ENCODE measurements around the gene PCDH17. TPM values are rescaled to one million over a fixed set of nuclear protein-coding genes. Genes with fewer than 3 reads are reported as not detected.
A peak's percentile ranks its signal among the peaks of the same experiment; 100 is the strongest.

PCDH17 gene
- total and polyA plus RNA-seq, 10 of the 15 experiments (the other 5 are each of a cell fraction or from before 2014, with no cell fraction given) = under 0.01 to 0.58 (median 0.07) TPM; not detected in 6

DNA sequence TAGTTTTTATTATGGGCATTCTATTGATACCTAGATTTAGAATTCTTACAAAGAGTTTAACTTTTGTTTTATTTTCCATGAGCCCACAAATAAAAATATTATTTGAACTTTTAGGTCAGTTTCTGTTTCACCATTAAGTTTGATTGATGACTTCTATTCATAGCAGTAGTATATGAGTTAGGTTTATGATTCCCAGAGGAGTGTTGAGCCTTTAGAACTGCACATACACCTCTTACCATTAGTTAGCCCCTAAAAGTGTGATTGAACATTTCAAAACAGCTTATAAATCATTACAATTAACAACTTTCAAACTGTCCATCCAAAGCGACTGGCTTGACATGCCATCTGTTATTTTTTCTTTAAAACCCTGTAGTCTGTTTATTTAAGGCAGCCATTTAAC, 19.0 kb upstream of the PCDH17 start (continued):
- TF ChIP-seq NFYB (IDR thresholded peaks at IDR 0.05; ENCODE audit: insufficient read depth, low read depth, low read length) (no peak), CBX3 (IDR thresholded peaks at IDR 0.05; ENCODE audit: borderline replicate concordance, low read depth) (no peak), SREBF2 (IDR thresholded peaks at IDR 0.05; ENCODE audit: low read length) (no peak), NFIC (IDR thresholded peaks at IDR 0.05; ENCODE audit: low read depth, low read length) (no peak), GABPA (IDR thresholded peaks at IDR 0.05; ENCODE audit: low read depth) (no peak), NR2C2 (IDR thresholded peaks at IDR 0.05; ENCODE audit: borderline replicate concordance, control insufficient read depth, insufficient read length, low read depth) (no peak), E2F4 (IDR thresholded peaks at IDR 0.05; ENCODE audit: low read depth, low read length) (no peak)

- in situ Hi-C loops (cut with MboI) = loop anchor here (25.0 kb wide), 1 partner anchor 1338 kb away; no protein-coding TSS in a partner anchor
- Histone ChIP-seq H3K4me2 (ENCODE audit: control insufficient read depth, insufficient read depth) (no peak overlapping the region), H3K9ac (ENCODE audit: control insufficient read depth, insufficient read depth, low read length) (no peak overlapping the region), H3K36me3 (ENCODE audit: control insufficient read depth in 2 of 2, insufficient read depth in 2 of 2, low read length in 1 of 2) (no peaks in the 10 kb centered on the region), H3K27me3 (replicated peaks in 1 of 2; ENCODE audit: control insufficient read depth in 2 of 2, insufficient read depth in 2 of 2, low read length in 1 of 2) (no peaks in the 10 kb centered on the region), H4K20me1 (ENCODE audit: control insufficient read depth, insufficient read depth) (no peaks in the 10 kb centered on the region), H3K27ac (ENCODE audit: control insufficient read depth, insufficient read depth) (no peak overlapping the region), H3K4me1 (ENCODE audit: control insufficient read depth, insufficient read depth, low read length) (no peaks in the 10 kb centered on the region), H3K79me2 (ENCODE audit: control insufficient read depth, insufficient read depth, low read length) (no peaks in the 10 kb centered on the region), H3K9me3 (replicated peaks; ENCODE audit: control insufficient read depth, insufficient read depth, low read length) (peaks cover 2% of the 10 kb centered on the region; the same call in 1 of the 3 replicates), H2AFZ (ENCODE audit: control insufficient read depth, low read depth, low read length) (no peak overlapping the region), H3K4me3 (no peak overlapping the region)
- ChIA-PET POLR2A (interaction anchor here (1.7 kb wide), 1 partner anchor 42 kb away, joined by 12 read pairs; no protein-coding TSS in a partner anchor), CTCF (interaction anchor here (0.7 to 7.0 kb wide), 78 partner anchors 9 to 1768 kb away, joined by 3 to 117 read pairs (median 4); no protein-coding TSS in a partner anchor), RAD21 (ENCODE audit: unreplicated experiment) (interaction anchor here (0.6 to 5.1 kb wide), 32 partner anchors 9 to 1769 kb away, joined by 3 to 102 read pairs (median 5); no protein-coding TSS in a partner anchor), SMC1A (ENCODE audit: uncharacterized antibody, unreplicated experiment) (interaction anchor here (0.6 to 9.5 kb wide), 47 partner anchors 9 to 1766 kb away, joined by 3 to 110 read pairs (median 4); no protein-coding TSS in a partner anchor)
- ATAC-seq (peak; percentile 72), FAIRE-seq (peak; percentile 92), DNase-seq (ENCODE audit: low read depth, low spot score) (no peak)
- intact Hi-C loops (cut with micrococcal nuclease; ENCODE audit: unreplicated experiment) = loop anchor here (1.0 to 10.0 kb wide), 4 partner anchors 92 to 1694 kb away; no protein-coding TSS in a partner anchor
- no TSS peak for BruUV-seq (replicated peaks)
- 3% methylated on average over 5 of the region's 5 CpGs for WGBS (ENCODE audit: insufficient coverage, insufficient replicate concordance, low lambda C conversion rate, missing lambda C conversion rate)
- TF ChIP-seq NR2C2 (IDR thresholded peaks at IDR 0.05; ENCODE audit: borderline replicate concordance, control insufficient read depth, insufficient read length, low read depth) (no peak), SKIL (IDR thresholded peaks at IDR 0.05; ENCODE audit: low read depth, poor library complexity, severe bottlenecking) (no peak), YY1 (IDR thresholded peaks at IDR 0.05; ENCODE audit: low read depth, low read length) (0 out of 2 replicates have a peak, but pooled peaks have one; percentile 16), SMC3 (IDR thresholded peaks at IDR 0.05; ENCODE audit: borderline replicate concordance, low read length) (peak; percentile 60; the same call in 1 of the 2 replicates), STAT3 (IDR thresholded peaks at IDR 0.05; ENCODE audit: low read depth, low read length) (no peak), MTA2 (IDR thresholded peaks at IDR 0.05; ENCODE audit: low read depth) (no peak), RAD21 (IDR thresholded peaks at IDR 0.05; ENCODE audit: insufficient read depth, low read depth, low read length) (peak; percentile 65)
- TF ChIP-seq, protein P1, sequence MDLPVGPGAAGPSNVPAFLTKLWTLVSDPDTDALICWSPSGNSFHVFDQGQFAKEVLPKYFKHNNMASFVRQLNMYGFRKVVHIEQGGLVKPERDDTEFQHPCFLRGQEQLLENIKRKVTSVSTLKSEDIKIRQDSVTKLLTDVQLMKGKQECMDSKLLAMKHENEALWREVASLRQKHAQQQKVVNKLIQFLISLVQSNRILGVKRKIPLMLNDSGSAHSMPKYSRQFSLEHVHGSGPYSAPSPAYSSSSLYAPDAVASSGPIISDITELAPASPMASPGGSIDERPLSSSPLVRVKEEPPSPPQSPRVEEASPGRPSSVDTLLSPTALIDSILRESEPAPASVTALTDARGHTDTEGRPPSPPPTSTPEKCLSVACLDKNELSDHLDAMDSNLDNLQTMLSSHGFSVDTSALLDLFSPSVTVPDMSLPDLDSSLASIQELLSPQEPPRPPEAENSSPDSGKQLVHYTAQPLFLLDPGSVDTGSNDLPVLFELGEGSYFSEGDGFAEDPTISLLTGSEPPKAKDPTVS (IDR thresholded peaks at IDR 0.05; ENCODE audit: low read depth, low read length) = no peak
These were observed 6.7 kb upstream of the PCDH17 start for GRCh38 chr13:57624565-57625435.

All from GM12878 (cell line).